Subcutaneous adipose tissue (tissue), 4 donors: Measurements from ENCODE around the gene TMC1. TPM values are rescaled to one million over a fixed set of nuclear protein-coding genes. Genes with fewer than 3 reads are reported as not detected.

ENCODE experiments used
- CTCF ChIP-seq: fragments of 450-650 bp; IDR thresholded peaks from one replicate; pipeline ENCODE4 v1.5.1; 2016; ENCODE audit warnings: low read depth, mild to moderate bottlenecking, control low read depth, antibody characterized with exemption, moderate library complexity
- total RNA-seq, 4 donors: library from RNA; depleted of rRNA; stranded (reverse); fragments of >200 nt; gene quantifications; one replicate each; pipeline ENCODE4 v1.1.0, GENCODE V29; 2016

Gene TMC1
- total RNA-seq, 4 donors from 2014 or later = 0.17 to 3.6 TPM; not detected in 2

GRCh38 chr9:72667181-72667580 lies 145.8 kb downstream of the TMC1 start:
- TF ChIP-seq CTCF = no peak

GRCh38 chr9:72674961-72675360 lies 153.6 kb downstream of the TMC1 start:
- no peak for TF ChIP-seq CTCF

GRCh38 chr9:72675586-72675985 lies 154.2 kb downstream of the TMC1 start:
- TF ChIP-seq CTCF = no peak

GRCh38 chr9:72680593-72681282 lies 159.3 kb downstream of the TMC1 start:
- no peak for TF ChIP-seq CTCF

GRCh38 chr9:72681283-72681630 lies 159.8 kb downstream of the TMC1 start:
- no peak for TF ChIP-seq CTCF

- no peak for TF ChIP-seq CTCF
Measured at GRCh38 chr9:72684615-72685014, 163.2 kb downstream of the TMC1 start.

- TF ChIP-seq CTCF = no peak
Measured at GRCh38 chr9:72685911-72686310, 164.5 kb downstream of the TMC1 start.
